T1000 (cell line): ENCODE measurements around the gene PHRF1.
"Not testable (repeated sequence)": the region's sequence is repeated elsewhere in the genome, so short reads cannot be mapped to it uniquely, and the experiment has no call there.

Source experiments
- DNase-seq: peaks from one replicate; lab custom pipeline; 2025; ENCODE audit warnings: mixed read lengths; lab: John Stamatoyannopoulos, UW

PHRF1 gene

DNA sequence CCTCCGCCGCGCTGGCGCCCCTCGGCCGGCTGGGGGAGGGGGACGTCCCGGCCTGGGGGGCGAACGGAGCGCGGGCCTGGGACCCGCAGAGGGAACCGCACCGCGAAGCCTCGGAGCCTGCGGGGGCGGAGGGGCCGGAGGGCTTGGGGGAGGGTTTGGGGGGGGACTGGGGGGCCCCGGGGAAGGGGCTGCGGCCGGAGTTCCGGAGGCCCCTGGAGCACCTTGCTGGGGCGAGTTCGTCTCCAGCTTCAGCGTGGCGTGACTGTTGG, 51.0 kb downstream of the PHRF1 start:
- DNase-seq, result no peak

DNA sequence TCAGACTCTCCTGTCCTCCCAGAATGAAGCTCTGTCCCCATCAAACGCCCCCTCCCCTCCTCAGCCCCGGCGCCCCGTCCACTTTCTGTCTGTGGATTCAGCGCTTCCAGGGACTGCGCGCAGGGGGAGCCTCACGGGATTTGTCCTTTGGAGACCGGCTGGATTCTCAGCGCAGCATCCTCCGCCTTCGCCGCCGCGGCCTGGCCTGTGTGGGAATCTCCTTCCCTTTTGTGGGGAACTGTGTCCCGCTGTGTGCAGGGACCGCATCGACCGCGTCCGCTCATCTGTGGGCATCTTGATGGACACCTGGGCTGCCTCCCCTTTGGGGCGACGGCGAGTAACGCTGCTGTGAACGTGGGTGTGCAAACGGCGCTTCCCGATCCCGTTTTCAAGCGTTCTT, 51.8 kb downstream of the PHRF1 start:
- DNase-seq, result no peak

DNA sequence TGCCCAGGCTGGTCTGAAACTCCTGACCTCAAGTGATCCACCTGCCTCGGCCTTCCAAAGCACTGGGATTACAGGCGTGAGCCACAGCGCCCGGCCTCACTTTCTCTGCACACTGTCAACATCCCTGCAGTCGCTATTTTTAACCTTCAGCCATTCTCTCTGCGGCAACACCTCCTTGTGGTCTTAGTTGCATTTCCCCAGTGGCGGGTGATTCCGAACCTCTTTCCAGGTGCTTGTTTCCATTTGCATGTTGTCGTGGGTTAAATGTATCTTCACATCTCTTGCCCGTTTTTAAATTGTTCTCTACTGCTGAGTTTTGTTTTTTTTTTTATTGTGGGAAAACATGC, 52.9 kb downstream of the PHRF1 start:
- no peak for DNase-seq

DNA sequence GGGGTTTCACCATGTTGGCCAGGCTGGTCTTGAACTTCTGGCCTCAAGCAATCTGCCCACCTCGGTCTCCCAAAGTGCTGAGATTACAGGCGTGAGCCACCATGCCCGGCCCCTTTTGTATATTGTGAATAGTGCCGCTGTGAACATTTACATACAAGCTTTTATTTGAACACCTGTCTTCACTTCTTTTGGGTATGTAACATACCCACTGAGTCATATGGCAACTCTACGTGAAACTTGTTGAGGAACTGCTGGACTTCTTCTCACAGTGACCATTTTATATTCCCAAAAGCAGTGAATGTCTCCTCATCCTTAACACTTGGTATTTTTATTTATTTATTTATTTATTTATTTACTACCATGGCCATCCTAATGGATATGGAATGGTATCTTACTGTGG, 54.6 kb downstream of the PHRF1 start:
- DNase-seq, result no peak

DNA sequence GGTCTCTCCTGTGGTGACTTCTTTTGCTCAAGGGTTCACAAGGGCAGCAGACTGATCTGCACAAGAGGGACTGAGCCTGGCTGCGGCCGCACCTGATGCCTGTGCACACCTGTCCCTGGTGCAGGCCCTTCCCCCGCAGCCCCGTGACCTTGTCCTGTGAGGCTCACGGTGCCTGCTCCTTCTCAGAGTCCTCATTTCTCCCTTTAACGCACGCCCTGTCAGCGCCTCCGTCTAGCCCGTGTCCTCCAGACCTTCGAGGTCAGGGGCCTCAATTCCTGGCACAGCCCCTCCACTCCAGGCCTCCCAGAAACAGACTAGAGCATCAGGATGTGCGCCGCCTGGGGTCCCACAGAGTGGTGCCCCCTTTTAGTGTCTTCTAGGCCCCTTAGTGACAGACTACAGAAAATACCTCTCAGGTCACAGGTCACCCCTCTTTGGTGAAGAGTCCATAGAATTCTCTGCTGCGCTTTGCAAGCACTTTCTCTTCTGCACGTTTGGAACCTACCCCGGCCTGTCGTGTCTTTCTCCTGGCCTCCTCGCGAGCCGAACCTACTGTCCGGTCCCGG, 59.8 kb downstream of the PHRF1 start:
- DNase-seq, result no peak

DNA sequence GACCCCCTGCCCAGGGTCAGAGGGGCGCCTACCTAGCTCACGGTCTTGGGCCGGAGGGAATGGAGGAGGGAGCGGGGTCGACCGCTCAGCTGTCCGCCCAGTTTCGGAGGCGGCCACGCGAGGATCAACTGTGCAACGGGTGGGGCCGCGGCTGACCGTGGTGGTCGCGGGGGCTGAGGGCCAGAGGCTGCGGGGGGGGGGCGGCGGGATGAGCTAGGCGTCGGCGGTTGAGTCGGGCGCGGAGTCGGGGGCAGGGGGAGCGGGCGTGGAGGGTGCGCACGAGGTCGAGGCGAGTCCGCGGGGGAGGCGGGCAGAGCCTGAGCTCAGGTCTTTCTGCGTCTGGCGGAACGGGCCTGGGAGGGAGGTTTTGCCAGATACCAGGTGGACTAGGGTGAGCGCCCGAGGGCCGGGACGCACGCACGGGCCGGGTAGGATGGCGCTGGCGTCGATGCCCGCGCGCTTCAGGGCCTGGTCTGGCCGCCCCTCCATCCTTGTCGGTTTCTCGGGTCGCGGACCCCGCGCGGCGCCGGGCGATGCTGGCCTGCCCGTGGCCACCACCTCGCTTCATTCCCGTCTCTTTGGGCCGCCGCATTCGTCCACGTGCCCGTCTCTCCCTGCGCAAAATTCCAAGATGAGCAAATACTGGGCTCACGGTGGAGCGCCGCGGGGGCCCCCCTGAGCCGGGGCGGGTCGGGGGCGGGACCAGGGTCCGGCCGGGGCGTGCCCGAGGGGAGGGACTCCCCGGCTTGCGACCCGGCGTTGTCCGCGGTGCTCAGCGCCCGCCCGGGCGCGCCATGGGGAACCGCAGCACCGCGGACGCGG, 60.5 kb downstream of the PHRF1 start, which contains the start of gene DRD4:
Gene DRD4 (plus strand): TSS at position 759 of the 822 bp plus-strand sequence. CDS start 36 bp downstream, at position 795.
- DNase-seq, result no peak

DNA sequence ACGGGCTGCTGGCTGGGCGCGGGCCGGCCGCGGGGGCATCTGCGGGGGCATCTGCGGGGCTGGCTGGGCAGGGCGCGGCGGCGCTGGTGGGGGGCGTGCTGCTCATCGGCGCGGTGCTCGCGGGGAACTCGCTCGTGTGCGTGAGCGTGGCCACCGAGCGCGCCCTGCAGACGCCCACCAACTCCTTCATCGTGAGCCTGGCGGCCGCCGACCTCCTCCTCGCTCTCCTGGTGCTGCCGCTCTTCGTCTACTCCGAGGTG, 61.0 kb downstream of the PHRF1 start:
- DNase-seq, result no peak

DNA sequence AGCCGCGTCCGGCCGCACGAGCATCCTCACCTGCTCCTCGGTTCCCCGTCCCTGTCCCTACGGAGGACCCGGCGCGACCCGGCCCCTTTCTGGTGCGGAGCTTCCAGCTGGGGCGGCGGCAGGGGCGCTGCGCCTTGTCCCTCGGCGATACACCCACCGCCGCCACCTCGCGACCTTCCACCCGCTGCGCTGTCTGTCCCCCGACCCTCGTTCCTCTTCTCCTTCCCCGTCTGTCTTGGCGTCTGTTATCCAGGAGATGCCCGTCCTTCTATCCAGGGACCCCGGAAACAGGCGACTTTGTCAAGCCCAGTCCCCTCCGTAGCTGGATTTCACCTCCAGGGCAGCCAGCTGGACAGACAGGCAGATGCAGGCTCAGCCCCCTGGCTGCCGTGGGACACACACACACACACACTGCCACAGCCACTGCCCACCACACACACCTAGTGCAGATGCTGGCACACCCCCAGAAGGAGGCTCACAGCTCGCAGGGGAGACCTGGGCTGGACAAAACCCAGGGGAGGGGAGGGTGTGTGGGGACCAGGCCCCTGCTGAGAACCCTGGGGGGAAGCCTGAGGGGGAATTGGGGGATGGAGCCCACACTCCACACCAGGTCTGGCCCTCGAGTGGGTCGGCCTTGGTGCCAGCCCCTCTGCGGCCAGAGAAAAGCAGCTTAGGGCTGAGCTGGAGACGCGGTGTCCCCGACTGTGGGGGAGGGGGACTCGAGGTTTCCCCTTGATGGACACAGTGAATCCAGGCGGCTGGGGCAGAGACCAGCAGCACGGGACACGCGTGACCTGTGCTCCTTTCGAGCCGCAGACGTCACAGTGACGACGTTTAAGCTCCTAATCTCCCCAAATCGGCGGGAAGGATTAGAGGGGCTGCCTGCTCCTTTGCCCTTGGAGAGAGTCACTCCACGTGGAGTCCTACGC, 61.6 kb downstream of the PHRF1 start:
- DNase-seq, result no peak

DNA sequence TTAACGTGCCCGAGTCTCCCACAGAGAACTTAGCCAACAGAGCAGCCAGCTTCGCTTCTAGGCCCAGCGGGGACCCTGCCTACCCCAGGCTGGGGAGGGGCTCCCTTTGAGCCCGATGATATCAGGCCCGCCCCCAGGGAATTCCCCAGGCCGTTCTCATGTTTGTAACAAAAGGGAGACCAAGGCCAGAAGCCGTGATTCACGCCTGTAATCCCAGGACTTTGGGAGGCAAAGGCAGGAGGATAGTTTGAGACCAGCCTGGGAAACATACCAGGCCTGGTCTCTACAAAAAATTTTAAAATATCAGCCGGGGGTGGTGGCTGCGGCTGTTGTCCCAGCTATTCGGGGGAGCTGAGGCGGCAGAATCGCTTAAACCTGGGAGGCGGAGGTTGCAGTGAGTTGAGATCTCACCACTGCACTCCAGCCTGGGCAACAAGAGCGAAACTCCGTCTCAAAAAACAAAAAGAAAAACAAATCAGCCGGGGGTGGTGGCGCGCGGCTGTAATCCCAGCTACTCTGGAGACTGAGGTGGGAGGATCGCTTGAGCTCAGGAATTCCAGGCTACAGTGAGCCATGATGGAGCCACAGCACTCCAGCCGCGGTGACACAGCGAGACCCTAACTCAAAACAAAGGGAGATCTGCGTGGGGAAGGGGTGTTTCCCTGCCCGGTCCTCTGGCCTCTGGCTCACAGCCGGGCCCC, 62.5 kb downstream of the PHRF1 start:
- no peak for DNase-seq

DNA sequence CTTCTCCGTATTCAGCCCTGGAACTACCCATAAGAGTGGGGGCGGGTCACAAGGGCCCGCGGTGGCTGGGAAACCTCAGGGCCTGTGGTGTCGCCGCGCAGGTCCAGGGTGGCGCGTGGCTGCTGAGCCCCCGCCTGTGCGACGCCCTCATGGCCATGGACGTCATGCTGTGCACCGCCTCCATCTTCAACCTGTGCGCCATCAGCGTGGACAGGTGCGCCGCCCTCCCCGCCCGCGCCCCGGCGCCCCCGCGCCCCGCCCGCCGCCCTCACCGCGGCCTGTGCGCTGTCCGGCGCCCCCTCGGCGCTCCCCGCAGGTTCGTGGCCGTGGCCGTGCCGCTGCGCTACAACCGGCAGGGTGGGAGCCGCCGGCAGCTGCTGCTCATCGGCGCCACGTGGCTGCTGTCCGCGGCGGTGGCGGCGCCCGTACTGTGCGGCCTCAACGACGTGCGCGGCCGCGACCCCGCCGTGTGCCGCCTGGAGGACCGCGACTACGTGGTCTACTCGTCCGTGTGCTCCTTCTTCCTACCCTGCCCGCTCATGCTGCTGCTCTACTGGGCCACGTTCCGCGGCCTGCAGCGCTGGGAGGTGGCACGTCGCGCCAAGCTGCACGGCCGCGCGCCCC, 63.2 kb downstream of the PHRF1 start:
- DNase-seq, result no peak

DNA sequence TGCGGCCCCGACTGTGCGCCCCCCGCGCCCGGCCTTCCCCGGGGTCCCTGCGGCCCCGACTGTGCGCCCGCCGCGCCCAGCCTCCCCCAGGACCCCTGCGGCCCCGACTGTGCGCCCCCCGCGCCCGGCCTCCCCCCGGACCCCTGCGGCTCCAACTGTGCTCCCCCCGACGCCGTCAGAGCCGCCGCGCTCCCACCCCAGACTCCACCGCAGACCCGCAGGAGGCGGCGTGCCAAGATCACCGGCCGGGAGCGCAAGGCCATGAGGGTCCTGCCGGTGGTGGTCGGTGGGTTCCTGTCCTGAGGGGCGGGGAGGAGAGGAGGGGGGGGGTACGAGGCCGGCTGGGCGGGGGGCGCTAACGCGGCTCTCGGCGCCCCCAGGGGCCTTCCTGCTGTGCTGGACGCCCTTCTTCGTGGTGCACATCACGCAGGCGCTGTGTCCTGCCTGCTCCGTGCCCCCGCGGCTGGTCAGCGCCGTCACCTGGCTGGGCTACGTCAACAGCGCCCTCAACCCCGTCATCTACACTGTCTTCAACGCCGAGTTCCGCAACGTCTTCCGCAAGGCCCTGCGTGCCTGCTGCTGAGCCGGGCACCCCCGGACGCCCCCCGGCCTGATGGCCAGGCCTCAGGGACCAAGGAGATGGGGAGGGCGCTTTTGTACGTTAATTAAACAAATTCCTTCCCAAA, 63.9 kb downstream of the PHRF1 start:
- DNase-seq, result no peak

DNA sequence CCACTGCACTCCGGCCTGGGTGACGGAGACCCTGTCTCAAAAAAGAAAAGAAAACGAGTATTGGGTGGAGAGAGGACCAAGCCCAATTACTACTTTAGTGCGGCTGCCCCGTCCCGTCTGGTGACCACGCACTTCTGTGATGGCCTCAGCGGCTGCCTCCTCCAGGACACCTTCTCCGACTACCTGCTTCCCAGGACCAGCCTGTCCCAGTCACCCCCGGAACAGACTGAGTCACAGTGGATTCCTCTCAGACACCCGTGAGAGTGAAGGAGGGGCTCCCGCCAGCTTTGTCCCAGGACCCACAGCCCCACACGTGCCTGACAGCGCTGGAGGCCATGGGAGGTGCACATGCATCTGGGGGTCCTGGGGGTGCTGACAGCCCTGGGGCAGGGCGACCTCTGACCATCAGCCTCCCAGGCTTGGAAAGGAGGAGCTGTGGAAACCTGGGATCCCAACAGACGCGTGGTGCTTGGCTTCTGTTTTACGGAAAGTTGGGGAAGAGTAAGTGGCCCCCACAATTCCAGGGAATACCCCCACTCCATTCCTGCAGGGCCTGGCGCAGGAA, 65.6 kb downstream of the PHRF1 start:
- no peak for DNase-seq

DNA sequence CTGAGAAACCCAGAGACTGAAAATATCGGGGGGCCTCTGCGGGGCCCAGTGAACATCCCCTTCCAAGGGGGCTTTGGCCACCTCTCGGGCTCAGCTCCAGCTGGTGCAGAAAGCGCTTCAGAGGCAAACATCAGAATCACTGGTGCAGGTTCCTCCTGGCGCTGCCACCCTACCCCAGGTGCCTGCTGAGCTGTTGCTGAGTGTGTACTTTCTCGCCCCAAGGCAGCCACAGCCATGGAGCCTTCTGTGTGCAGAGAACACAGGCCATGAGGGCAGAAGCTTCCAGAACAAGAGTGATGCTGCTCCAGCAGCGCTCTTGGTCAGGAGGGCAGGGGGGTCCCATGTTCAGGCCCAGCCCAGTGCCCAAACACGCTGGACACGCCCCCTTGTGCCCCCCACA, 67.1 kb downstream of the PHRF1 start:
- no peak for DNase-seq

DNA sequence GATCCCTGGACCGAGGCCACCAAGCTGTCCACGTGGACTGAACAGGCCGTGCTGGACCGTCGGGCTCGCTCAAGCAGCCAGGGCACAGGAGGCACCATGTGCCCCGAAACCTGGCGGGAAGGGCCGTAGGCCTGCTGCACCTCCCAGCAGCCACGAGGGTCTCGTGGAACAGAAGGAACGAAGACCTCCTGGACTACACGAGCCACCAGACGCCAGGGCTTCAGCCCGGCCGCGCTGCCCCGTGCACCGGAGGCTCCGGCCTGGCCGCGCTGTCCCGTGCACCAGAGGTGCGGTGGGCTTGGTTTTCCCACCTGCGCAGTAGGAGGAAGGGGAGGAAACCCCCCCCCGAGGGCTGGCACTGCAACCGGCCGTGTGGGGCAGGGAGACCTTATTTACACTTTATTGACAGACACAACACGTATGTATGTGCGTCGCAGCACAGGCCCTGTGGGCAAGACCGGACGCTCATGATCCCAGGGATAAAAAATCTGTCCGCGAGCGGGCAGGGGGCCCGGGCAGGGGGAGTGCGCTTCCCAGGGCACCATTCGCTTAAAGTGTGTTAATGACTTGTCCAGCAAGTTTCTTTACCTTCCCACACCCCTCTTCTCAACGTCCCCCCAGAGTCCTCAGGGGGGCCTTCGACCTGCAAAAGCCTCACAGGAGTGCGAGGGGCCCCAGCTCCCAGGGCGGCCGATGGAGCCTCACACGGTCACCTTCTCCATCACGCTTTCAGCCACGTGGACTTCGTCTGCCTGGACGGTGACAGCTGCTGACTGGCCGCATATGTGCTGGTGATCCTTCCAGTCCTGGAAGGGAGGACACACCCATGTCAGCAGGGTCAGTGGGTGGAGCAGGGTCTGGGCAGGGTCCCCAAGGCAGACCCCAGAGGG, 67.8 kb downstream of the PHRF1 start:
- no peak for DNase-seq

DNA sequence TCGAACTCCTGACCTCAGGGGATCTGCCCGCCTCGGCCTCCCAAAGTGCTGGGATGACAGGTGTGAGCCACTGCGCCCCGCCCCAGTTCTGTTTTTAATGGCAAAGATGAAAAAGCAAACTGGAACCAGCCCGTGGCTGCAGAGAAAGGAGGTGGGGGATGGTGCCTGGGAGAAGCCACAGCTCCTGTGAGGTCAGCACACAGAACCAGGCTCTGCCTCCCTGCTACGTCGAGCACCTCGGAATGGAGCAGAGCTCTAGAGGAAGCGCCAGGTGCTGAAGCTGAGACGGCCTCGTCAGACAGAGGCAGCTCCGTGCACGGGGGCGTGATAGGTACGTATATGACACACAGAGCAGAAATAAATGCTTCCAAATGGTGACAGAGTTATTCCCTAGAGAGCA, 69.3 kb downstream of the PHRF1 start:
- no peak for DNase-seq

DNA sequence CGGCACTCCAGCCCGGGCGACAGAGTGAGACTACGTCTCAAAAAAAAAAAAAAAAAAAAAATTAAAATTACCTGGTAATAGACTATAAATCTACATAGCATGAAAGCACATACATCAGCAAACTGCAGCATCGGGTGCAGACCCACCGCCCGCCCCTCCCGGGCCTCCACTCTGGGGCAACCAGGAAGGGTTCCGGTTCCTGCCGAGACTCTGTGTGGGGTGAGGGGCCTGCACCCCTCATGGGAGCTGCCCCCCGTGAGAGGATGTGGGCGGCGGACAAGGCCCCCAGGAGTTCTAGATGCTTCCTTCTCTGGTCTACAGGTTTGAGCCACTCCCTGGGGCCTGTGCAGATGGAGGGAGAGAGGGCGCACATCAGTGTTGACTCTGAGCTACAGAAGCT, 69.9 kb downstream of the PHRF1 start:
- DNase-seq, result no peak

DNA sequence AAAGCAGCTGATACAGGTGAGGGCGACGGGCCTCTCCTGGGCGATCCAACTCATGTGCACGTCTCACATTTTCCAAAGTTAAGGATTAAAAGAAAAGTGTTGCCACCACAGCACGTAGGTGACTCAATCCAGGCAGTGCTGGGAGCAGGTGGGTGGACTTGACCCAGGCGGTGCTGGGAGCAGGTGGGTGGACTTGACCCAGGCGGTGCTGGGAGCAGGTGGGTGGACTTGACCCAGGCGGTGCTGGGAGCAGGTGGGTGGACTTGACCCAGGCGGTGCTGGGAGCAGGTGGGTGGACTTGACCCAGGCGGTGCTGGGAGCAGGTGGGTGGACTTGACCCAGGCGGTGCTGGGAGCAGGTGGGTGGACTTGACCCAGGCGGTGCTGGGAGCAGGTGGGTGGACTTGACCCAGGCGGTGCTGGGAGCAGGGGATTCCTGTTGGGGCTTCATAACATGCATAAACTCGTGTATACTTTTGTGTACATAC, 71.4 kb downstream of the PHRF1 start:
- not testable (repeated sequence) for DNase-seq

DNA sequence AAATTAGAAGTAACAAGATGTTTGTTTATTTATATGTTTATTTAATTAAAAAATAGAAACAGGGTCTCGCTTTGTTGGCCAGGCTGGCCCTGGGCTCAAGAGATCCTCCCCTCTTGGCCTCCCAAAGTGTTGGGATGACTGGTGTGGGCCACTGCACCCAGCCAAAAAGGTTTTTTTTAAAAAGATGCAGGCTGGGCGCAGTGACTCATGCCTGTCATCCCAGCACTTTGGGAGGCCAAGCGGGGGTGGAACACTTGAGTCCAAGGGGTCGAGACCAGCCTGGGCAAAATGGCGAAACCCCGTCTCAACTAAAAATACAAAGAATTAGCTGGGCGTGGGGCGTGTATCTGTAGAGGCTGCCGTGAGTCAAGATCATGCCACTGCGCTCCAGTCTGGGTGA, 74.2 kb downstream of the PHRF1 start:
- DNase-seq, result no peak

DNA sequence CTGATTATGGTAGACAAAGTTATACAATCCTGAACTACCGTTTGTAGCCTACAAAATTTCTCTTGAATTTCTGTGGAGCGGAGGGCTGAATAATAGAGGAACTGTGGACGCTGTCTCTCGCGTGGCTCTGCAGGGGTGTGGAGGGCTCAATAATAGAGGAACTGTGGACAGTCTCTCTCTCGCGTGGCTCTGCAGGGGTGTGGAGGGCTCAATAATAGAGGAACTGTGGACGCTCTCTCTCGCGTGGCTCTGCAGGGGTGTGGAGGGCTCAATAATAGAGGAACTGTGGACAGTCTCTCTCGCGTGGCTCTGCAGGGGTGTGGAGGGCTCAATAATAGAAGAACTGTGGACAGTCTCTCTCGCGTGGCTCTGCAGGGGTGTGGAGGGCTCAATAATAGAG, 76.9 kb downstream of the PHRF1 start:
- not testable (repeated sequence) for DNase-seq

DNA sequence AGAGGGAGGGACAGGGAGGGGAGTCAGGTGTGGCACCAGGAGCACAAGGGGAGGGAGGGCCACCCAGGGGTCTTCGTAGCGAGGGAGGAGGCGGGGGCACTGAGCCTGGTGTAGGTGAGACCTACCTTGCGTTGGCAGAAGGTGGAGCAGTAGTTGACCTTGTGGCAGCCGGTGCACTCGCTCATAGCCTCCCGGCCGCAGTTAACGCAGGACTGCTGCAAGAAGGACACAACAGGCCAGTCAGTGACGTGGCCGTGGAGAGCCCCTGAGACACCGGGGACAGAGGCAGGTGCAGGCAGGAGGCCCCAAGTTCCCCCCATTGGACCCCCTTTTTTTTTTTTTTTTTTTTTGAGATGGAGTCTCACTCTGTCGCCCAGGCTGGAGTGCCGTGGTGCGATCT, 77.6 kb downstream of the PHRF1 start:
- no peak for DNase-seq
